ENCODE data around the gene ZWILCH. TPM values are rescaled to one million over a fixed set of nuclear protein-coding genes. Genes with fewer than 3 reads are reported as not detected.

The ZWILCH gene
- polyA plus RNA-seq, 1 of the 3 experiments (the other 2 are of a cell fraction): 8.2 TPM

GRCh38 chr15:66595931-66596545 is 90.9 kb downstream of the ZWILCH start:
- peaks cover 0 to 15% of the 10 kb centered on the region in 2 experiments; a peak in 2 of 4 replicates for H3K4me1 ChIP-seq (ENCODE audit: control insufficient read depth in 1 of 2, insufficient read depth in 2 of 2, low read depth in 1 of 2, low read length in 1 of 2)
- no peaks in the 10 kb centered on the region for H3K36me3 ChIP-seq (replicated peaks in 1 of 2; ENCODE audit: control insufficient read depth in 1 of 2, insufficient read depth in 2 of 2, low read length in 1 of 2)
- H3K9me3 ChIP-seq: no peaks in the 10 kb centered on the region
- H3K79me2 ChIP-seq (ENCODE audit: insufficient read depth): no peaks in the 10 kb centered on the region
- no peaks in the 10 kb centered on the region for H4K20me1 ChIP-seq (ENCODE audit: insufficient read depth)
- 47% methylated on average over 8 of the region's 8 CpGs for WGBS (ENCODE audit: low lambda C conversion rate)
- H3F3A ChIP-seq (replicated peaks; ENCODE audit: insufficient read depth): peaks cover 12% of the 10 kb centered on the region
- no peak overlapping the region for H3K4me3 ChIP-seq (ENCODE audit: low read depth in 2 of 2, low read length in 1 of 2)
- 0 out of 2 replicates have a peak overlapping the region, but pooled peaks have one; percentile 21 for H3K4me2 ChIP-seq
- ChIA-PET CTCF (interaction anchor here (0.9 to 1.7 kb wide), 4 partner anchors 28 to 257 kb away, joined by 4 to 5 read pairs (median 4); no protein-coding TSS in a partner anchor), POLR2A (no interaction called here)
- no peak overlapping the region for H3K9ac ChIP-seq
- no peak overlapping the region for H3K27ac ChIP-seq (ENCODE audit: low read depth in 2 of 2, low read length in 1 of 2)
- no peaks in the 10 kb centered on the region for H3K27me3 ChIP-seq (ENCODE audit: insufficient read depth)
- no peak for DNase-seq
- no peaks in the 10 kb centered on the region for H3K9me2 ChIP-seq
- TF ChIP-seq EP300 (IDR thresholded peaks at IDR 0.05; ENCODE audit: borderline replicate concordance in 1 of 2, low read depth in 1 of 2, low read length in 1 of 2) (0 out of 4 replicates have a peak, but pooled peaks of 1 of the 2 experiments have one; percentile 30), GATA2 (CRISPR knock-in tag; IDR thresholded peaks at IDR 0.05) (peak; percentile 44), TAF1 (IDR thresholded peaks at IDR 0.05; ENCODE audit: borderline replicate concordance, low read depth, low read length) (no peak), REST (IDR thresholded peaks at IDR 0.05; ENCODE audit: low read depth, low read length) (no peak), FOSL2 (IDR thresholded peaks at IDR 0.05; ENCODE audit: borderline replicate concordance, low read depth) (peak; percentile 27; the same call in 1 of the 2 replicates), RCOR1 (IDR thresholded peaks at IDR 0.05; ENCODE audit: low read length) (0 out of 2 replicates have a peak, but pooled peaks have one; percentile 47)
- H2AFZ ChIP-seq (ENCODE audit: low read depth): no peak overlapping the region

- H3K4me1 ChIP-seq (ENCODE audit: control insufficient read depth in 1 of 2, insufficient read depth in 2 of 2, low read depth in 1 of 2, low read length in 1 of 2): peaks cover 0 to 8% of the 10 kb centered on the region in 2 experiments; a peak in 2 of 4 replicates
- H3K79me2 ChIP-seq (ENCODE audit: insufficient read depth): no peaks in the 10 kb centered on the region
- H3F3A ChIP-seq (replicated peaks; ENCODE audit: insufficient read depth): peaks cover 12% of the 10 kb centered on the region
- H3K9me3 ChIP-seq: no peaks in the 10 kb centered on the region
- H3K9ac ChIP-seq: no peak overlapping the region
- H3K27ac ChIP-seq (ENCODE audit: low read depth in 2 of 2, low read length in 1 of 2): no peak overlapping the region
- DNase-seq: no peak
- H4K20me1 ChIP-seq (ENCODE audit: insufficient read depth): no peaks in the 10 kb centered on the region
- H3K4me3 ChIP-seq (ENCODE audit: low read depth in 2 of 2, low read length in 1 of 2): no peak overlapping the region
- ChIA-PET CTCF (no interaction called here), POLR2A (no interaction called here)
- H3K36me3 ChIP-seq (replicated peaks in 1 of 2; ENCODE audit: control insufficient read depth in 1 of 2, insufficient read depth in 2 of 2, low read length in 1 of 2): no peaks in the 10 kb centered on the region
- no peaks in the 10 kb centered on the region for H3K9me2 ChIP-seq
- H3K4me2 ChIP-seq: no peak overlapping the region
- WGBS (ENCODE audit: low lambda C conversion rate): 79% methylated on average over 14 of the region's 14 CpGs
- H3K27me3 ChIP-seq (ENCODE audit: insufficient read depth): no peaks in the 10 kb centered on the region
- H2AFZ ChIP-seq (ENCODE audit: low read depth): no peak overlapping the region
- TF ChIP-seq TCF12 (IDR thresholded peaks at IDR 0.05) (no peak), RFX5 (IDR thresholded peaks at IDR 0.05; ENCODE audit: low read length) (no peak), TAF1 (IDR thresholded peaks at IDR 0.05; ENCODE audit: borderline replicate concordance, low read depth, low read length) (no peak), FOXM1 (IDR thresholded peaks at IDR 0.05; ENCODE audit: low read depth) (no peak), ZBTB33 (IDR thresholded peaks at IDR 0.05; ENCODE audit: borderline replicate concordance, low read depth) (no peak), GABPA (IDR thresholded peaks at IDR 0.05; ENCODE audit: low read depth) (no peak), USF2 (IDR thresholded peaks at IDR 0.05; ENCODE audit: borderline replicate concordance, low read depth, low read length) (no peak), MAX (IDR thresholded peaks at IDR 0.05; ENCODE audit: low read depth) (no peak), MEF2A (IDR thresholded peaks at IDR 0.05; ENCODE audit: borderline replicate concordance, low read depth) (no peak), IRF3 (IDR thresholded peaks at IDR 0.05; ENCODE audit: low read depth, low read length) (no peak), SMC3 (IDR thresholded peaks at IDR 0.05; ENCODE audit: low read depth, low read length) (no peak), MXI1 (IDR thresholded peaks at IDR 0.05; ENCODE audit: low read depth, low read length) (no peak)
Measured at GRCh38 chr15:66598095-66598815, 93.1 kb downstream of the ZWILCH start.
